ENCODE measurements around the gene PATJ. TPM values are rescaled to one million over a fixed set of nuclear protein-coding genes. Genes with fewer than 3 reads are reported as not detected.
"Not testable (repeated sequence)": the region's sequence is repeated elsewhere in the genome, so short reads cannot be mapped to it uniquely, and the experiment has no call there.

Gene PATJ
- total RNA-seq, 1 experiment from 2014 or later, result 40.0 TPM

- DNase-seq (ENCODE audit: low read depth), result no peak
- in situ Hi-C loops (cut with HindIII; ENCODE audit: low pct_unique_long_range_greater_than_20kb, low sequenced_read_pairs), result no loop called here
Observed at GRCh38 chr1:61808321-61808720, 66.0 kb downstream of the PATJ start.

DNA sequence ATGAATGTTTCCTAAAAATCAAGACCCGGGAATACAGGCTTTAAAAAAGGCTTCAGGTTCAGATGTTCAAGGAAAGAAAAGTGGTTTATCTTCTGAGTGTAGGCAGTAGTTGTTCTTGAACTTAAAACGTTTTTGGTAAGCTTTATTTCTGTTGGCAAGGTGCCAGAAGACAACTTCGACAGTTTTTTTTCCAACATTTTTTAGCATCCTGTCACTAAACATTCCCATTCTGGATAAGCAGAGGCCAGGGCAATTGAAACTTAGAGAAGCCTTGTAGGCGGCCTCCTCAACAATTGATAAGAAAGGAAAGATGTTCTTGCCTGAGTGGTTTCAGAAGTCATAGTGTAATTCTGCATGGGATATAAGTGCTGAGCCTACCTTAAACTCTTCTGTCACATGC, 66.7 kb downstream of the PATJ start:
- in situ Hi-C loops (cut with HindIII; ENCODE audit: low pct_unique_long_range_greater_than_20kb, low sequenced_read_pairs), result no loop called here
- peak; percentile 9 for DNase-seq (ENCODE audit: low read depth)

DNA sequence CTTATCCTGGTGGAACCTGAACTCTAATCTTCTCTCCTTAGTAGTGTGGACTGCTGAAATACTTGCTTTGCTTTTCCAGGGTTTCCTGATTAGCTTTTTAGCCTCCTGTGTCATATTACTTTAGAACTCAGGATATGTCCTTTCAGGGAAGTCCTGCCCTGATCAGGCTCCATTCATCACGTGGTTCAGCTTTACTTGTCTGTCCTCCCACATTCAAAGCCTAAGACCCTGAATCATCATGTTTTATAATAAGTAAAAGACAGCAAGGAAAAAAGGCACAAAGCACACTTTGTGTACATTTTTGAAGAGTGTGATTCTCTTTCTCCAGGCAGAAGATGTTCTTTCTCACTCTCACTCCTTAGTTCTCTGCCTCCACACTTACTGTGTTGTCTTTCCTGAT, 70.6 kb downstream of the PATJ start:
- in situ Hi-C loops (cut with HindIII; ENCODE audit: low pct_unique_long_range_greater_than_20kb, low sequenced_read_pairs), result no loop called here
- no peak for DNase-seq (ENCODE audit: low read depth)

- in situ Hi-C loops (cut with HindIII; ENCODE audit: low pct_unique_long_range_greater_than_20kb, low sequenced_read_pairs), result no loop called here
- no peak for DNase-seq (ENCODE audit: low read depth)
Observed at GRCh38 chr1:61816191-61816590, 73.9 kb downstream of the PATJ start.

DNA sequence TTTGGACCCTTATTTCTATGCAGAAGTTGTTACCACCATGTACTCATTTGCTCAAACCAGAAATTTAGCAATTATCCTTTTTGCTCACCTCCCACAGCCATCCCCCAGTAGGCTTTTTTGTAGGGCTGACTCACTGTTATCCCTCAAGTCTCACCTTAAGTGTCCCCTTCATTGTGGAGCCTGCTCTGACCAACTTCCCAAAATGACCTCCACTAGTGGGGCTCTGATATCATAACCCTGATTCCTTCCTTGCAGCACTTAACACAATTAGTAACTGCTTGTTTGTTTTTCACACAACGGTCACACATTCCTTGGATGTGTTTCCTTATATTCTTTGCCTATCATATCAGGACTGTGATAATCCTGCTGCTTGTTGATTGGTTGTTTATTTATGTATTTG, 76.7 kb downstream of the PATJ start:
- DNase-seq (ENCODE audit: low read depth), result no peak
- in situ Hi-C loops (cut with HindIII; ENCODE audit: low pct_unique_long_range_greater_than_20kb, low sequenced_read_pairs), result no loop called here

DNA sequence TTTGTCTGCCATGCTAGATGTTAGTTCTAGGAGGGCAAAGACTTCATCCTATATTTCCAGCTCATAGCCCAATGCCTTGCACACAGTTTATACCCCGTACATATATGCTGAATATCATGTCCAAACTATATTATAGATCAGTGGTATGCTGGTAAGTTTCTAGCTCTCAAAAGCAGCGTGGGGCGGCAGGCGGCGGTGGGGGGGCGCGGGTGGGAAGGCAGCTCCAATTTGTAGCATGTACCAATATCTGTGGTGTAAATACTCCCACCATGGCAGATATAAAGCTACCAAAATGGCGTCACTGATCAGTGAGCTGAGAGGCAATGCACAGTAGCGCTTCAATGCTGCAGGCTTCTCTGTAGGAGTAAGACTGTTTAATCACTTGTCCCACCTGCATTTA, 77.1 kb downstream of the PATJ start:
- DNase-seq (ENCODE audit: low read depth), result no peak

GRCh38 chr1:61825393-61825792, 83.1 kb downstream of the PATJ start:
- DNase-seq (ENCODE audit: low read depth), result no peak
- in situ Hi-C loops (cut with HindIII; ENCODE audit: low pct_unique_long_range_greater_than_20kb, low sequenced_read_pairs), result no loop called here

More for the DNA sequence above, 77.1 kb downstream of the PATJ start:
- in situ Hi-C loops (cut with HindIII; ENCODE audit: low pct_unique_long_range_greater_than_20kb, low sequenced_read_pairs), result no loop called here

DNA sequence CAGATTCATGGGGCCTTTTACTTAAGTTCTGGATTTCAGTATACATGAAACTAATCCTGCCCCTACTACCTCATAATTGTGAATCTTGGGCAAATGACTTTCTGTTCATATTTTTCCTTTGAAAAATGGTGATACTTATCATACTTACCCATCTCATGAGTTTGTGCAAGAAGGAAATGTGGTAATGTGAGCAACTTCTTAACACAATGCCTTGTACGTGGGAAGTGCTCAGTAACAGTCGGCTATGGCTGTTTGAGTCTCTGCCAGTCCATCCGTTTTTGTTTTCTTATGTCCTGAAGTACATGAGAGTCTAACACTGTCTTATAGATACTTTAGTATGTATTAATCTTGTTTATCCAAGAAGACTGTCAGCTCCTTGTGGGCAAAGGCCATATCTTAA, 86.5 kb downstream of the PATJ start:
- in situ Hi-C loops (cut with HindIII; ENCODE audit: low pct_unique_long_range_greater_than_20kb, low sequenced_read_pairs), result no loop called here

GRCh38 chr1:61836649-61837048, 94.4 kb downstream of the PATJ start:
- no peak for DNase-seq (ENCODE audit: low read depth)
- in situ Hi-C loops (cut with HindIII; ENCODE audit: low pct_unique_long_range_greater_than_20kb, low sequenced_read_pairs), result no loop called here

More for the DNA sequence above, 86.5 kb downstream of the PATJ start:
- DNase-seq (ENCODE audit: low read depth), result no peak

DNA sequence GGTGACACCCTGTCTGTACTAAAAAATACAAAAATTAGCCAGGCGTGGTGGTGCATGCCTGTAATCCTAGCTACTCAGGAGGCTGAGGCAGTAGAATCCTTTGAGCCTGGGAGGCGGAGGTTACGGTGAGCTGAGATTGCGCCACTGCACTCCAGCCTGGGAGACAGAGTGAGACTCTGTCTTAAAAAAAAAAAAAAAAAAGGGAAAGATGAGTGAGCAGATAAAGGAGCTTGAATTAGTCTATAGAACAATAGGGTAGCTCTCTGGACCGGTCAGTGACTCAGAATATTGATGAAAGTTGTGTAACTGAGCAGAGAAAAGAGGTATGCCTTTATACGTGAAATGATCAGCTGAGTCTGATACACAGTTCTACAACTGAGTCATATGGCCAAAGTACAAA, 95.3 kb downstream of the PATJ start:
- in situ Hi-C loops (cut with HindIII; ENCODE audit: low pct_unique_long_range_greater_than_20kb, low sequenced_read_pairs), result not testable (repeated sequence)
- DNase-seq (ENCODE audit: low read depth), result peak; percentile 28

GRCh38 chr1:61839679-61840078, 97.4 kb downstream of the PATJ start:
- in situ Hi-C loops (cut with HindIII; ENCODE audit: low pct_unique_long_range_greater_than_20kb, low sequenced_read_pairs), result no loop called here

DNA sequence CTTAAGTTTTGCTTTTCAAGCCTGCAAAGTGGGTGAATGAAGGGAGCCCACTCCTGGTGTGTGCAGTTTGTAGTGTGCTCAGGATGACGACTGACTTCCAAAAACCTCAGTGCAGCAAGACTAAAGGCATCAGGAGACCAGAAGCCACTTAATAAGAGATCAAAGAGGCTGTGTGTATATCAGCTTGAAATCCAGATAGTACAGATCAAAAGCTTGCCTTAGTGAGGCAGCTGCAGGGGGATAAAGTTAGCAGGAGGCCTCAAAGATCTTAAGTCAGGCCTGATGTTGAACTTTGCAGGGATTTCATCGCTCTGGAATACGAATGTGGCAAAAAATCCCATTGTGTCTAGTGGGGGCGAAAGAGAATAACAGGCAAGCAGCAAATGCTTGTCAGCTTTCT, 99.8 kb downstream of the PATJ start:
- in situ Hi-C loops (cut with HindIII; ENCODE audit: low pct_unique_long_range_greater_than_20kb, low sequenced_read_pairs), result no loop called here

More at GRCh38 chr1:61839679-61840078, 97.4 kb downstream of the PATJ start:
- peak; percentile 18 for DNase-seq (ENCODE audit: low read depth)

DNA sequence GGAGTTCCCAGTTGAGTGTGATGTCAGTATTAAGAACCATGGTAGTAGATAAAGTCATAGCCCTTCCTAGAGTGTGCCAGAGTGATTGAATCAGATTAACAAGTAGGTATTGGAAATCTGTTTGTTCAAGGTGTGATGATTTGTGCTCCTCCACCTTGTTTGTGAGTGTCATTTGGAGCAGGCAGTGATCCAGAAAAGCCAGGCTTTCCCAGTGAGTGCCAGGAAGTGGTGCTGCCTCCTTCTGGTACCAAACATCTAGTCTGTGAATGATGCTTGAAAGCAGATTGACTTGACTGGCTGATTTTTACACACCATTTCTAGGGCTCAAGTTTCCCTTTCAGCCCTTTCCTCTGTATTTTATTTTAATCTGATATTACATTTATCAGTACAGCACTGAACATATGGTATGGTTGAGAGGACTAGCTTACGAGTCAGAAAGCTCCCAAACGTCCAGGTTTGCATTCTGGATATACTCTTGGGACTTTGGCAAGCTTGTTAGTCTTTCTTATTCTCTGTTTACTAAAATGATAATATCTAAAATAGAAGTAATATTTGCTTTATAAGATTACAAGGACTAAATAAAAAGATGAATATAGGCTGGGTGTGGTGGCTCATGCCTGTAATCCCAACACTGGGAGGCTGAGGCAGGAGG, 100.7 kb downstream of the PATJ start:
- DNase-seq (ENCODE audit: low read depth), result peak; percentile 13
- in situ Hi-C loops (cut with HindIII; ENCODE audit: low pct_unique_long_range_greater_than_20kb, low sequenced_read_pairs), result no loop called here

More for the DNA sequence above, 99.8 kb downstream of the PATJ start:
- no peak for DNase-seq (ENCODE audit: low read depth)

DNA sequence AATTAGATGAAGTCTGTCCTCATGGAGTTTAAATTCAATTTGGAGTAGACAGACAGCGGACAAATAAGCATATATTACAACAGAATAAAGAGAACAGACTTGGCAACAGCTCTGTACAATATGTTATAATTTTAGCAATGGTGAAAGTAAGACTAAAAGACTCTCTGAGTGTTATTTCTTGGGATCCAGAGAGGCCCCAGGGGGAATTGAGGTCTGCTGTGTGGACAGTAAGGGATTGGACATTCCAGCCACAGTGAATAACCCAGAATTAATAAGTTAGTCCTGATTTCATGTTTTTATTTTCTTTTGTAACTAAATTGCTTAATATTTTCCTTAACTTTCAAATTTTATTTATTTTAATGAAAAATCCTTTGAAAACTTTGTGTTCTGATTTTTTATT, 101.7 kb downstream of the PATJ start:
- DNase-seq (ENCODE audit: low read depth), result no peak
- in situ Hi-C loops (cut with HindIII; ENCODE audit: low pct_unique_long_range_greater_than_20kb, low sequenced_read_pairs), result no loop called here

DNA sequence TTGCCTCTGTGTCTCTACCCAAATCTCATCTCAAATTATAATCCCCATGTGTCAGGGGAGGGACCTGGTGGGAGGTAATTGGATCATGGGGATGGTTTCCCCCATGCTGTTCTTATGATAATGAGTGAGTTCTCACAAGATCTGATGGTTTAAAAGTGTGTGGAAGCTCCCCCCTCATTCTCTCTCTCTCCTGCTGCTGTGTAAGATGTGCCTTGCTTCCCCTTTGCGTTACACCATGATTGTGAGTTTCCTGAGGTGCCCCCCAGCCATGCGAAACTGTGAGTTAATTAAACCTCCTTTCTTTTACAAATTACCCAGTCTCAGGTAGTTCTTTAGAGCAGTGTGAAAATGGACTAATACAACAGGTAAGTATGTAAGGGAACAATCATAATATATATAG, 102.4 kb downstream of the PATJ start:
- DNase-seq (ENCODE audit: low read depth); in situ Hi-C loops (cut with HindIII; ENCODE audit: low pct_unique_long_range_greater_than_20kb, low sequenced_read_pairs): not testable (repeated sequence)

GRCh38 chr1:61851235-61851634, 109.0 kb downstream of the PATJ start:
- in situ Hi-C loops (cut with HindIII; ENCODE audit: low pct_unique_long_range_greater_than_20kb, low sequenced_read_pairs), result no loop called here
- no peak for DNase-seq (ENCODE audit: low read depth)

- in situ Hi-C loops (cut with HindIII; ENCODE audit: low pct_unique_long_range_greater_than_20kb, low sequenced_read_pairs), result no loop called here
- DNase-seq (ENCODE audit: low read depth), result peak; percentile 22
Observed at GRCh38 chr1:61851849-61852669, 109.8 kb downstream of the PATJ start.

DNA sequence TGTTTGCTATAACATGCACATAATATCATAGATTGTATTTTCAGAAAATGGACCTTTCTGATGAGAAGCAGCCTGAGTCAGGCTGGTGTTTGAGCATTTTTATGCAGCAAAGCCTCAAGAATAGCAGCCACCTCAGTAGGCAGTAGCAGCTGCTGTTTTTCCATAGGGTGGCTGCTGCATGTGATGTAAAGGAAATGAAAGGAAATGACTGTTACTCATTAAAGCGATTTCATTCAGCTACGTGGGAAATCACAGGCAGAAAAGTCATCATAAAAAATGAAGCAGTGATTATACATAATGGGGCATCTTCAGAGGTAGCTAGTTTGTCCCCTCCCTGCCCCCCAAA, 110.4 kb downstream of the PATJ start:
- in situ Hi-C loops (cut with HindIII; ENCODE audit: low pct_unique_long_range_greater_than_20kb, low sequenced_read_pairs), result no loop called here
- no peak for DNase-seq (ENCODE audit: low read depth)

DNA sequence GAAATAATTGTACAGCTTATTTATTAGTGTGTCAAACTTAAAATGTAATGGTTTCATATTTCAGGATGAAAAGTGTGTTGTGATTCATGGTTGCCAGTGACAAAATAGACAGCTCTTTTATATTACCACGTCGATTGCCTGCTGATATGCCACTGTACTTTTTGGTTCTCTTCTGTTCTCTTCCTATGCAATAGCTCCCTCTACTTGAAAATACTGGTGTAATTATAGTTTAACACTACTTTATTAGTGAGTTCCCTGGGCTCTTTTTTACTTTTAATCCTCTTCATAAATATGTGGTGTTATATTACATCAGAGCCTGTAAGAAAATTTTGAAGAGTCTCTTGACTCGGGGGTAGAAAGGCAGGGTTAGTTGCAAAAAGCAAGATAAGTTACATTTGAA, 111.3 kb downstream of the PATJ start:
- in situ Hi-C loops (cut with HindIII; ENCODE audit: low pct_unique_long_range_greater_than_20kb, low sequenced_read_pairs), result no loop called here
- DNase-seq (ENCODE audit: low read depth), result no peak

GRCh38 chr1:61864489-61864888, 122.2 kb downstream of the PATJ start:
- DNase-seq (ENCODE audit: low read depth), result no peak
- in situ Hi-C loops (cut with HindIII; ENCODE audit: low pct_unique_long_range_greater_than_20kb, low sequenced_read_pairs), result no loop called here

Measured in Caki2 (cell line).